H7 (cell line): Measurements from ENCODE around the gene LOX. TPM values are rescaled to one million over a fixed set of nuclear protein-coding genes. Genes with fewer than 3 reads are reported as not detected.

ENCODE experiments used
- total RNA-seq: library from RNA; depleted of rRNA; stranded (reverse); fragments of >200 nt; shearing (Covaris generic); gene quantifications from 2 replicates; pipeline ENCODE4 v1.2.3, GENCODE V29; 2014; rRNA removed

The LOX gene
- total RNA-seq, 1 experiment from 2014 or later: 0.45 TPM

Other genes starting within 250 kb of the LOX start
- not detected in 2 replicates for gene FTMT, start 226.4 kb downstream of the LOX start, total RNA-seq
- 11.9 and 18.5 TPM in 2 replicates for gene SRFBP1, start 116.3 kb downstream of the LOX start, total RNA-seq
- 1.7 TPM in 1 of 2 replicates, not detected in the other for gene ZNF474, start 51.3 kb upstream of the LOX start, total RNA-seq
- gene SNCAIP, start 234.0 kb upstream of the LOX start, total RNA-seq: 4.2 and 7.4 TPM in 2 replicates